OCI-LY3 (cell line): ENCODE measurements around the gene OTOG.

Source experiments
- CTCF ChIP-seq: fragments of 200-600, 300-600 bp; sonication (generic); IDR thresholded peaks from 2 replicates; pipeline ENCODE4 v1.5.1; 2014; ENCODE audit warnings: antibody characterized with exemption, low read length, low read depth
- EZH2phosphoT487 ChIP-seq: fragments of 200-600 bp; shearing (Covaris generic); IDR thresholded peaks from 2 replicates; pipeline ENCODE4 v1.6.1; 2018; ENCODE audit warnings: antibody characterized with exemption, mixed run types, low read depth

DNA sequence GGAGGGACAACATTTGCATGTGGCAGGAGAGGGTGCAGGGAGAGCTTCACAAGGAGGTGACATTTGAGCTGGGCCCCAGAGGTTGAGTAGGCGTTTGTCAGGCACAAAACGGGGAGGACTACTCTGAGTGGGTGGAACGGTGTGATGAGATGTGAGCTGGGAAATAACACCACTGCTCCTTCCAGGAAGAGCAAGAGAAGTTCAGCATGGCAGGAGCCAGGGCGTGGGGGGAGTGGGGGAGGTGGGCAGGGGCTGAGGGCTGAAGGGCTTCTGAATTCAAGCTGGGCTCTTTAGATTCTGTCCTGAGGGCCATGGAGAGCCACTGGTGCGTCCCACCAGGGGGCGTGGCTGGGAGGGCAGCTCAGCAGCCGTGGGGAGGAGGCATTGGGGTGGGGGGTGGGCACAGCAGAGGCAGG lies 54.2 kb downstream of the OTOG start:
- TF ChIP-seq CTCF (no peak), EZH2phosphoT487 (no peak)
